Endothelial cell of umbilical vein (primary cell): Measurements from ENCODE around the gene CTBP1. TPM values are rescaled to one million over a fixed set of nuclear protein-coding genes. Genes with fewer than 3 reads are reported as not detected.

Experiments
- BruUV-seq: library from RNA; stranded (reverse); fragments of 400-500 nt; replicated peaks from 2 replicates; lab custom pipeline; 2021; lab: Mats Ljungman, UMichigan
- CTCF ChIA-PET: fragments of 300-600, 350-600 bp; sonication (Branson Sonifier 250); formaldehyde crosslinking; loops from one replicate; lab custom pipeline; 2021; ENCODE audit warnings: antibody characterized with exemption, inconsistent platforms; lab: Charles Lee
- POLR2A ChIA-PET: fragments of 300-600, 350-600 bp; sonication (Branson Sonifier 250); formaldehyde crosslinking; loops from one replicate; lab custom pipeline; 2021; ENCODE audit warnings: antibody characterized with exemption, inconsistent platforms; lab: Charles Lee
- DNase-seq: peaks from one replicate; pipeline ENCODE4 v3.0.0-alpha.2; 2011; ENCODE audit warnings: low read depth, low spot score
- FAIRE-seq: peaks from 2 replicates; lab custom pipeline; 2011; peaks lifted over from hg19 to GRCh38; lab: Jason Lieb, UNC
- H2AFZ ChIP-seq: 2 replicates; pipeline ENCODE4 v1.6.0; 2012; ENCODE audit warnings: low read depth, low read length, control low read depth, inconsistent platforms
- H3K27ac ChIP-seq: 2 replicates; pipeline ENCODE4 v1.5.1; 2011; ENCODE audit warnings: low read depth, mild to moderate bottlenecking, control low read depth, low read length, moderate library complexity; ENCODE audit not compliant: insufficient read depth
- H3K27me3 ChIP-seq, 2 experiments: 2 replicates each; pipeline versions ENCODE4 v1.6.0 to v1.6.1; 2011; ENCODE audit warnings: low read length in 2 of 2, mixed read lengths in 1 of 2; ENCODE audit not compliant: control insufficient read depth in 2 of 2, insufficient read depth in 2 of 2
- H3K36me3 ChIP-seq, 2 experiments: 2 replicates in 1 of 2; 3 replicates in 1 of 2; pipeline ENCODE4 v1.5.1; 2011; ENCODE audit warnings: low read length in 2 of 2, mild to moderate bottlenecking in 1 of 2, moderate library complexity in 1 of 2; ENCODE audit not compliant: control insufficient read depth in 2 of 2, insufficient read depth in 2 of 2; ENCODE audit errors: extremely low read depth in 1 of 2
- H3K4me1 ChIP-seq: 3 replicates; pipeline ENCODE4 v1.5.1; 2011; ENCODE audit warnings: mild to moderate bottlenecking, low read length; ENCODE audit not compliant: control insufficient read depth, insufficient read depth; ENCODE audit errors: extremely low read depth
- H3K4me2 ChIP-seq: 2 replicates; pipeline ENCODE4 v1.6.1; 2011; ENCODE audit warnings: low read length, control low read depth, mixed read lengths; ENCODE audit not compliant: insufficient read depth
- H3K4me3 ChIP-seq, 3 experiments: fragments of 200-600 bp in 1 of 3; sonication (generic), shearing (Covaris generic) in 1 of 3; replicated peaks in 1 of 3; 2 replicates each; pipeline ENCODE4 v1.5.1; 2011 to 2016; ENCODE audit warnings: control low read depth in 3 of 3, low read length in 3 of 3, mild to moderate bottlenecking in 2 of 3, inconsistent platforms in 1 of 3, low read depth in 1 of 3, moderate library complexity in 1 of 3; ENCODE audit not compliant: insufficient read depth in 1 of 3
- H3K79me2 ChIP-seq: 2 replicates; pipeline ENCODE4 v1.6.0; 2012; ENCODE audit warnings: low read length, inconsistent platforms; ENCODE audit not compliant: control insufficient read depth, insufficient read depth
- H3K9ac ChIP-seq: replicated peaks from 2 replicates; pipeline ENCODE3; 2011; ENCODE audit warnings: low read length, control low read depth; ENCODE audit not compliant: insufficient read depth; ENCODE audit errors: extremely low read depth
- H3K9me1 ChIP-seq: replicated peaks from 3 replicates; pipeline ENCODE4 v1.6.0; 2011; ENCODE audit warnings: mild to moderate bottlenecking, low read length; ENCODE audit not compliant: control insufficient read depth, insufficient read depth; ENCODE audit errors: extremely low read depth
- H3K9me3 ChIP-seq: replicated peaks from 2 replicates; pipeline ENCODE4 v1.5.1; 2012; ENCODE audit warnings: low read length, inconsistent platforms; ENCODE audit not compliant: control insufficient read depth, insufficient read depth
- H4K20me1 ChIP-seq: replicated peaks from 2 replicates; pipeline ENCODE3; 2011; ENCODE audit warnings: mild to moderate bottlenecking, low read length; ENCODE audit not compliant: control insufficient read depth, insufficient read depth; ENCODE audit errors: extremely low read depth
- CTCF ChIP-seq, 2 donors: IDR thresholded peaks; 1 replicate in 1 of 2; 2 replicates in 1 of 2; pipeline ENCODE4 v1.5.1; 2011; ENCODE audit warnings: low read length in 2 of 2, mild to moderate bottlenecking in 2 of 2, moderate library complexity in 2 of 2, control low read depth in 1 of 2, inconsistent platforms in 1 of 2, low read depth in 1 of 2; ENCODE audit not compliant: insufficient read depth in 1 of 2; ENCODE audit errors: extremely low read depth in 1 of 2
- EZH2 ChIP-seq: IDR thresholded peaks from 2 replicates; pipeline ENCODE4 v1.6.1; 2012; ENCODE audit warnings: borderline replicate concordance, low read depth, mild to moderate bottlenecking, moderate library complexity, low read length, inconsistent platforms; ENCODE audit not compliant: severe bottlenecking
- FOS ChIP-seq: IDR thresholded peaks from 2 replicates; pipeline ENCODE4 v1.6.1; 2011; ENCODE audit warnings: mild to moderate bottlenecking, low read length, moderate library complexity, borderline replicate concordance; ENCODE audit not compliant: insufficient read depth
- GATA2 ChIP-seq: IDR thresholded peaks from 2 replicates; pipeline ENCODE4 v1.7.0; 2011; ENCODE audit warnings: low read depth, mild to moderate bottlenecking, moderate library complexity, mixed read lengths, low read length; ENCODE audit not compliant: insufficient read length, insufficient read depth
- JUN ChIP-seq: IDR thresholded peaks from 2 replicates; pipeline ENCODE4 v1.6.1; 2011; ENCODE audit warnings: borderline replicate concordance, low read depth; ENCODE audit not compliant: insufficient read length, insufficient read depth
- MAX ChIP-seq: IDR thresholded peaks from 2 replicates; pipeline ENCODE4 v1.6.1; 2011; ENCODE audit not compliant: insufficient read depth, insufficient read length
- MYC ChIP-seq: IDR thresholded peaks from one replicate; pipeline ENCODE4 v1.6.1; 2011; ENCODE audit warnings: mild to moderate bottlenecking, low read depth, low read length
- POLR2A ChIP-seq: IDR thresholded peaks from 2 replicates; pipeline ENCODE4 v1.6.1; 2012; ENCODE audit warnings: low read depth, mild to moderate bottlenecking, control low read depth, low read length
- POLR2AphosphoS5 ChIP-seq: IDR thresholded peaks from 2 replicates; pipeline ENCODE4 v1.6.1; 2012; ENCODE audit warnings: low read depth, mild to moderate bottlenecking, control low read depth, low read length, moderate library complexity; ENCODE audit not compliant: insufficient read depth
- dilution Hi-C: fragments of 300-500 bp; cut with MboI; formaldehyde crosslinking; loops from one replicate; pipeline ENCODE4 v1.15.0; 2019; ENCODE audit warnings: low sequenced_read_pairs; ENCODE audit not compliant: extremely low pct_ligation_motif_present
- intact Hi-C: fragments of 100-400 bp; cut with micrococcal nuclease; formaldehyde crosslinking; loops from one replicate; pipeline ENCODE4 v1.10.0; 2022
- polyA plus RNA-seq, 4 experiments: library from polyadenylated mRNA; depleted of rRNA in 3 of 4; stranded (reverse) in 3 of 4; unstranded in 1 of 4; fragments of >200 nt; gene quantifications; 2 replicates each; pipeline versions ENCODE4 v1.2.1 to v1.2.3, GENCODE V29; 2011 to 2012; ENCODE audit warnings: missing spikeins in 1 of 4
- total RNA-seq: library from RNA; stranded (reverse); gene quantifications from 2 replicates; pipeline ENCODE4 v1.2.3, GENCODE V29; 2021

The CTBP1 gene
- total and polyA plus RNA-seq, 2 donors (not counting 3 experiments of a cell fraction or from before 2014, with no cell fraction given), result 165 to 167 TPM

- peak; percentile 62 for DNase-seq
- Histone ChIP-seq H3K9me3 (no peaks in the 10 kb centered on the region), H4K20me1 (no peaks in the 10 kb centered on the region), H3K4me1 (no peaks in the 10 kb centered on the region), H3K4me2 (no peak overlapping the region), H3K79me2 (no peaks in the 10 kb centered on the region), H3K9ac (no peak overlapping the region), H3K9me1 (no peaks in the 10 kb centered on the region), H2AFZ (no peak overlapping the region), H3K27ac (no peak overlapping the region), H3K36me3 (peaks cover 5 to 15% of the 10 kb centered on the region in 2 experiments), H3K27me3 (no peaks in the 10 kb centered on the region), H3K4me3 (no peak overlapping the region)
- no peak for TF ChIP-seq CTCF (IDR thresholded peaks at IDR 0.05; ENCODE audit: extremely low read depth in 1 of 2, insufficient read depth in 1 of 2, low read depth in 1 of 2, low read length in 2 of 2)
- intact Hi-C loops, result no loop called here
- POLR2A ChIA-PET, result no interaction called here
- CTCF ChIA-PET, result interaction anchor here (1.3 kb wide), 1 partner anchor 58 kb away, joined by 4 read pairs; no protein-coding TSS in a partner anchor
- dilution Hi-C loops, result no loop called here
- FAIRE-seq, result no peak
- BruUV-seq, result no TSS peak
Measured at GRCh38 chr4:1209821-1210220, 39.1 kb downstream of the CTBP1 start.

GRCh38 chr4:1208970-1209704, 39.8 kb downstream of the CTBP1 start:
- Histone ChIP-seq H4K20me1 (no peaks in the 10 kb centered on the region), H3K4me3 (no peak overlapping the region), H3K9ac (no peak overlapping the region), H3K9me1 (no peaks in the 10 kb centered on the region), H3K27ac (no peak overlapping the region), H3K9me3 (no peaks in the 10 kb centered on the region), H3K4me1 (no peaks in the 10 kb centered on the region), H3K4me2 (no peak overlapping the region), H2AFZ (no peak overlapping the region), H3K27me3 (no peaks in the 10 kb centered on the region), H3K36me3 (peaks cover 5 to 12% of the 10 kb centered on the region in 2 experiments), H3K79me2 (no peaks in the 10 kb centered on the region)
- DNase-seq, result peak; percentile 26
- dilution Hi-C loops, result no loop called here
- BruUV-seq, result no TSS peak
- intact Hi-C loops, result no loop called here
- TF ChIP-seq MAX (no peak), POLR2A (no peak), GATA2 (no peak), EZH2 (no peak), JUN (no peak), MYC (no peak), FOS (no peak), CTCF (IDR thresholded peaks at IDR 0.05; ENCODE audit: extremely low read depth in 1 of 2, insufficient read depth in 1 of 2, low read depth in 1 of 2, low read length in 2 of 2) (no peak), POLR2AphosphoS5 (no peak)
- ChIA-PET CTCF (no interaction called here), POLR2A (no interaction called here)
- FAIRE-seq, result no peak
